G401.6 (cell line): ENCODE data around the gene H1-8.
"Not testable (repeated sequence)": the region's sequence is repeated elsewhere in the genome, so short reads cannot be mapped to it uniquely, and the experiment has no call there.

Source experiments
- FAIRE-seq: peaks from 2 replicates; lab custom pipeline; 2012; peaks lifted over from hg19 to GRCh38; lab: Jason Lieb, UNC

The H1-8 gene

DNA sequence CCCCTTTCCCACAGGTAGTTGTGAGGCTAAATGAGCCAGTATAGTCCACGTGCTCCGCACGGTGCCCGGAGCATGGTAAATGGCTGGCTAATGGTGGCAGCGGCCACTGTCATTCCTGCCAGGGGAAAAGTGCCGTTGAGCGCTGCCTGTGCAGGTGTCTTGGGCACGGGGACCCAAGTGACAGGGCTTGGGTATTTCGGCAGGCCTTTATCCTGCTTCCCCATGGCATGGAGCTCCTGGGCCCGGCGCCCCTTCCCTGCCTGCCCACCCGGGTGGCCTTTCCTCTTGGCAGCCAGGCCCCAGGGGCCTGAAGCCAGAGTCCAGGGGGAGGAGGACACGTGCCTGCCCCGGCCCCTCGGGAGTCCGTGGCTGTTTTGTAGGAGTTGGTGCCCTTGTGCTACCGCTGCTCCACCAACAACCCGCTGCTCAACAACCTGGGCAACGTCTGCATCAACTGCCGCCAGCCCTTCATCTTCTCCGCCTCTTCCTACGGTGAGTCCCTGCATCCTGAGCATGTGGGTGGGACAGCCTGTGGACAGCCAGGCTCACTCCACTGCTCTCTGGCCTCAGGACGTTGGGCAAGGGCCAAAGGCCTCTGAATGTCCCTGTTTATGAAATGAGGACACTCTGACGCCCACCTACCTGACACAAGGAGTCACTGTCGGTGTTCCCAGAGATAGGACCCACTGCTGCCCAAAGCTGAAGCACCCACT is 27.7 kb upstream of the H1-8 start:
- not testable (repeated sequence) for FAIRE-seq

DNA sequence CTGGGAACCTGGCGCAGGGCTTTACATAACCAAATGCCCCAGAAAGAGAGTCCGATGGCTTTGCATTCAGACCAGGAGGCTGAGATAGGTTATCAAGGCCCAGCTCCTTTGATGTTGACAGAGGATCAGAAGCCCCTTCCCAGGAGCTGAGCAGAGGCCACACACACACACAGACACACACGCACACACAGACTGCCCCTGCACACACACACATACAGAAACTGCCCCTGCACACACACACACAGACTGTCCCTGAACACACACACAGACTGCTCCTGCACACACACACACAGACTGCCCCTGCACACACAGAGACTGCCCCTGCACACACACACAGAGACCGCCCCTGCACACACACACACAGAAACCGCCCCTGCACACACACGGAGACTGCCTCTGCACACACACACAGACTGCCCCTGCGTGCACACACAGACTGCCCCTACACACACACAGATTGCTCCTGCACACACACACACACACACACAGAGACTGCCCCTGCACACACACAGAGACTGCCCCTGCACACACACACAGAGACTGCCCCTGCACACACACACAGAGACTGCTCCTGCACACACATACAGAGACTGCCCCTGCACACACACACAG is 27.0 kb upstream of the H1-8 start:
- not testable (repeated sequence) for FAIRE-seq

DNA sequence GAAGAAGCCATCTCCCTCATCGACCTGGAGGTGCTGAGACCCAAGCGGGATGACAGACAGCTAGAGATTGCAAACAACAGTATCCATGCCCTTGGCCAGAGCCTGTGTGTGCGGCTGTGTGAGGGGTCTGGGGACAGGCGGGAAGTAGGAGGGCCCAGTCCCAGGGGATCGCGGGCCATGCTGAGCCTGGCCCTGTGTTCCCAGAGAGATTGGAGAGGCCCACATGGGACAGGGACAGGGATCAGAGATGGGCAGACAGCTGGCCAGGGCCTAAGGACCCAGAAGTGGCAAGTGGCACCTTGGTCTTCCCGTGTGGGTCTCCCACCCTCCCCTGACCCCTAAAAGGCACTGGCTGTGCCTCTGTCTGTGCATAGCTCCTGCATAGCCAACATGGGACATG is 25.5 kb upstream of the H1-8 start:
- FAIRE-seq = no peak

DNA sequence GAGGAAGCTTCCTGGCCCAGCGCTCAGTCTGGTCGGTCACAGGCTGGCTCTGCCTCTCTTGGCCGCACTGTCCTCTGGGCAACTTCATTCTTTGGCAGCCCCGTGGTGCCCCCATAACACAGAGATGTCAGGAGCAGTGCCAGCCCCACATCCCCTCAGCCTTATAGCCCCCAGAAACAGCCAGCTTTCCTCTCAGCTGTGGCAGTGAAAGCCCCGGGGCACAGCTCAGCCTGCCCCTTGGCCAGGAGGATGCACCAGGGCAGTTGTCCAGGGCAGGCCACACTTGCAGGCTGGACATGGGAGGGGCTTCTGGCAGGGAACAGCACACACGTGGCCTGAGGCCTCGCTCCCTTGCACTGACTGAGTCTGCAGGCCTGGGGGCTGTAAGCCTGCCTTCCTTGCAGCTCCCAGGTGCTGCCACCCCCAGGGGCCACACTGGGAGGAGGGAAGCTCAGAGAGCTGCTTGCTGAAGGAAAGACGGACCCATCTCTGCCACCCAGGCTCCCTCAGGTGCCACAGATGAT is 24.9 kb upstream of the H1-8 start:
- FAIRE-seq = no peak

DNA sequence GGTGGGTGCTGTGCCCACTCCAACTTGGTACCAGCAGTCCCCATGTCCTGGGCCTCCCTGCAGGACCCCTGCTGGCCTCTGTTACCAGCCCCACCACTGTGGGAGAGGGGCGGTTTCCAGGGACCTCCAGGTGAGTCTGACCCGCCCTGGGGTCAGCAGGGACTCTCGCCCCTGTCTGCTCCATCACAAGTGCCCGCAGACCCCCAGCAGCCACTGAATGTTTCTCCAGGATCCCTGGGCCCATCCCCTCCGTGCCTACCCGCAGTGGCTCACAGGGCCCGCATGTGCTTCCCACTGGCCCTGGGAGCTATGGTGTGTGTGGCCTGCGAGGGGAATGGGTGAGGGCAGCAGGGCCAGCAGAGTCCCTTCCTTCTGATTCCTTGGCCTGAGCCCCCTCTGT is 24.4 kb upstream of the H1-8 start:
- FAIRE-seq = no peak

DNA sequence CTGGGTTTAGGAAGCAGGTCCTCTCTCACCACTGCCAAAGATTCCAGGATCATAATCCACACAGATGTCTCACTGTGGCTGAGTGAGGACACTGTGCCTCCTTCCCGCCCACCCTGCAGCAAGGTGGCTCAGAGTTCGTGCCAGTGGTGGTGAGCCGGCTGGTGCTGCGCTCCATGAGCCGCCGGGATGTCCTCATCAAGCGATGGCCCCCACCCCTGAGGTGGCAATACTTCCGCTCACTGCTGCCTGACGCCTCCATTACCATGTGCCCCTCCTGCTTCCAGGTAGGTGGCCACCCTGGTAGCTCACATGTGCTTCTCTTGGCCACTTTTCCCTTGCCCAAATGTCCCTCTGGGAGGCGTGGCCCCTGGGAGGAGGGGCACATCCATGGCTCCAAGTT is 23.5 kb upstream of the H1-8 start:
- no peak for FAIRE-seq

DNA sequence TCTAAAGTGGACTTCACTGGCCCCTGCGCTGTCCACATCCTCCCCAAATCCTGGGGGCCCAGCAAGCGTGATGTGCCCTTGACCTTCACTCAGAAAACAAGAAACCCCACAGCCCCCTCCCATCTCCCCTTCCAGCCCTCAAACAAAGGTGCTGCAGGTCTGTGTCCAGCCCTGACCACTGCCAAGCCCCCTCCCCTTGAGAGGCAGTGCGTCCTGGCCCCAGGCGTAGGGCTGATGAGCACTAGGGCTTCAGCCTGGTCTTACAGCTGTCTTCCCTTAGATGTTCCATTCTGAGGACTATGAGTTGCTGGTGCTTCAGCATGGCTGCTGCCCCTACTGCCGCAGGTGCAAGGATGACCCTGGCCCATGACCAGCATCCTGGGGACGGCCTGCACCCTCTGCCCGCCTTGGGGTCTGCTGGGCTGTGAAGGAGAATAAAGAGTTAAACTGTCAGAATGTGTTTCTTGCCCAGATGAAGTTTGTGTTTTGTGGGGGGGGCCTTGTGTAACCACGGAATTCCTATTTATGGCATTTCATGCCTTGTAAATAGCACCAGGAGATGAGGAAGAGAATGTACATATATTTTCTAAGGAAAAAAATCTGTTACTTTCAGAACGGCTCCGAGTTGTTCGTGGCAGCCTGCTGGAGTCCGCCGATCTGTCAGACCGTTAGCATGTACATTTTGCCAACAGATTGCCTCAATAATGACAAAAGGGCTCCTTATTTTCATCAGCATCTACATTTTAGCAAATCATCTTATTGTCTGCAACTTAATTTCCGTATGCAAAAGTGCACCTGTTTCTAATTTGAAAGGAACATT is 22.9 kb upstream of the H1-8 start:
- FAIRE-seq = no peak

DNA sequence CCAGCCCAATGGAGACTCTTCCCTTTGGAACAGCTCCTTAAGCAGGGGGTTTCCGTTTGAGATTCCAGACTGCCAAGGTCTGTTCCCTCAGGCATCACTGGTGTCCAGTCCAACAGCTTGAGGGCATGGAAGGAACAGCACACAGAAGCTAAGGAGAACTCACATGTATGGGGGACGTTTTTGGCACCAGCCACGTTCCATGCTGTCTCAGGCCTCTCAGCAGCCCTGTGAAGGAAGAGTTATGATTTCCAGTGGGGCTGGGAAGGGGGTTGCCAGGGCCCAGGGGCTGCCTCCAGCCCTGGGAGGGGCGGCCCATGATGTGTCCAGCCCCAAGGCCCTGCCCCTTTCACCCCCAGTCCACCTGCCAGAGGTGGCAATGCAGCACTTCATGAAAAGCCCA is 22.0 kb upstream of the H1-8 start:
- FAIRE-seq = no peak

DNA sequence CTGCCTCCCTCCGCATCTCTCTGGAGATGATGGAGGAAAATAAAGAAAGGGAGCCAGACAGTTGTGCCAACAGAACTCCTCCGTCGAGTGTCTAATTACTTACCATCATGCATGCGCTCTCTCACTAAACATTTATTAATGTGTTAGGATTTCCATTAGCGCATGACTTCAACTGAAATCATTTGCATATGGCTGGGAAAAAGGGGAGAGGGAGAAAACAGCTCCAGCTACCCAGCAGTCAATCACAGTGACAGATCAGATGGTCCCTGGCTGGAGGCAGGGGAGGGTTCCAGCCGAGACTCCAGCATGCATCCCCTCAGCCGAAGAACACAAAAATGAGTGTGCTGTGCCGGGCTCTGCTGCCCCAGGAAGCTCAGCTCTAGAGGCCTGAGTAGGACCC is 21.4 kb upstream of the H1-8 start:
- no peak for FAIRE-seq

DNA sequence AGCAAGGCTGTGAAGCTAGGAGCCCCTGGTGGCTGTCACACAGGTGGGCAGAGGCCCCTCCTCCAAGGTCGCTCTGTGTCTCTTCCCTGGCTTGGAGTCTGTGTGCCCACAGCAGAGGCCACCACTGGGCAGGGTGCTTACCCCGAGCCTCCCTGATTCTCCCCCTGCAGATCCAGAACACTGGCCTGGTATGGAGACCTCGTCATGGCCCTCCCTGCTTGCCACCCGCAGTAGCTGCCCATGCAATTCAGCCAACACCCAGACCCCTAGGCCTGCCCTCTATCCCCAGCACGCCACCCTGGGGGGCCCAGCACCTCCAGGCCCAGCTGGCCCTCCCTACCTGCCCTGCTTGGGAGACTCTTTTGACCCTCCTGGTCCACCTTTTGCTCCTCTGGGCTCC is 20.0 kb upstream of the H1-8 start:
- no peak for FAIRE-seq

DNA sequence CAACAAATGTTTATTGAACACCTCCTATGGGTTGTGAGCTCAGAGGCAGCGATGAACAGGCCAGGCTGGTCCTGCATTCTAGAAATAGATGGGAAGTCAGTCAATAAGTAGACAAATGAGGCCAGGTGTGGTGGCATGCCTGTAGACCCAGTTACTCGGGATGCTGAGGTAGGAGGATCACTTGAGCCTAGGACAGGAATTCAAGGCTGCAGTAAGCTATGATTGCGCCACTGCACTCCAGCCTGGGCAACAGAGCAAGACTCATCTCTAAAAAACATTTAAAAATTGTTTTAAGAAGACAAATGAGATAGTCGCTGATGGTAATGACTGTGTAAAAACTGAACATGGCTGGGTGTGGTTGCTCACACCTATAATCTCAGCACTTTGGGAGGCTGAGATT is 18.9 kb upstream of the H1-8 start:
- FAIRE-seq = no peak

DNA sequence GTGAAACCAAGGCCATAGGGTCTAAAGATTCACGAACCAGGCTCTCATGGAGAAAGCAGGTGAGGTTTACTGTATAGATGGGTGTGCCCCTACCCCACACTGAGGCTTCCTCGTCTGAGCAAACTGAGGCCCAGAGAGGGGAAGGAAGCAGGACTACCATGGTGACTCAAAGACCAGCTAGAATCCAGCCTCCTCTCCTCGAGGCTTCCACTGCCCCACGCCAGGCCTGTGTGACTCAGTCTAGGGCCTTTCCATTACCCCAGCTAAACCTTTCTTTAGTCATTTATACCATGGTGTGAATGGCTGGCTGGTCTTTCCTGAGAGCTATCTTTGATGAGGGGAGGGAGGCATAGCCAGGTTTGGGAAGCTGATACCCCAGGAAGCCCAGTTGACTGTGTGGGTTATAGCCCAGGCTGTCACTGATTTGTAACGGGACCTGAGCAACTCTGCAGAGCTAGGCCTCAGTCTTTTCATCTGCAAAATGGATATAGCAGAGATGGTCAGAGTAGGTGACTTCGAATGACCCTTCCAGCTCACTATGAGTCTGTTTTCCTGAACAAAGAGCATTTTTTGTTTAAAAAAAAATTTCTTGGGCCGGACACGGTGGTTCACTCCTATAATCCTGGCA is 17.5 kb upstream of the H1-8 start:
- no peak for FAIRE-seq

DNA sequence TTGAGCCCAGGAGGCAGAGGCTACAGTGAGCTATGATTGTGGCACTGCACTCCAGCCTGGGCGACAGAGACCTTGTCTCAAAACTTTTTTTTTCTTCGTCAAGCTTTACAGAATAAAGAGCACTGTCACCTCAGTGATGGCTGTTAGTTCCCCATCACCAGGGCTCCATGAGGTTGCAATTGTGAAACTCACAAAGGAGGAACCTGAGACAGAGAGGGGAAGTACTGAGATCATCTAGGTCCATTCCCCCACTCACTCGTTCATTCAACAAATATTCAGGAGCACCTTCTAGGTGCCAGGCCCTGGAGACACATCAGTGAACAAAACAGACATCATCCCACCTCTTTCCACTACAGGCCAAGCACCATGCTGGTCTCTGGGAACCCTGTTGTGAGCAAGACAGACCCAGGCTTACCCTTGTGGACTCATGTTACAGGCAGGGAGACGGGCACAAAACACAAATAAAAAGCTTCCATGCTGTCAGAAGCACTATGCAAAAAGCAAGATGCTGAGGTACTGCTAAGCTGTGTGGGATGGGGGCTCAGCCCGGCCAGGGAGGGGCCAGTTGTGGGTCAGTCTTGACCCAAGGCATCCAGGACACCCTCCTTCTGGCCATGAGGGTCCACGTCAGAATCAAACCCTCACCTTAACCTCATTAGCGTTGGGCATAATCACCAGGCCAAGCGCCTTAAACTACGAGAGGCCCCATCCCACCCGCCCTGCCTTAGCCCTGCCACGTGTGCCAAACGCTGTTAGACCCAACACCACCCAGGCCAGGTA is 16.7 kb upstream of the H1-8 start:
- no peak for FAIRE-seq

DNA sequence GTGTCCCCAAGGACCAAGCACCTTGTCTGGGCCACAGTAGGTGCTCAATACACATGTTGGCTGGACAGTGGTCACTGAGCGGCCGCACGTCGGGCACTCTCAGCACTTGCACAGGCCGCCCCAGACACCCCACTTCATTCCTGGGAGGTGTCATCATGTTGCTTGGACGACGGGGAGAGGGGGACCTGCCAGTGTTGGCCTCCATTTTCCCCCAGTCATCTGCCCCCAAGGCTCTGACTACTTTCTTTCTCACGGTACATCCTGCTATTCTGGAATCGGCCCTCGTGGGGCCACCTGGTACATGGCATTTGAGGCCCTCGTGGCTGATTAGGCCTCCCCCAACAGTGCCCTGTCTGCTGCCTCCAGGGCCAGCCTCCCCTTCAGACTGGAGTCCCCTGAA is 15.7 kb upstream of the H1-8 start:
- no peak for FAIRE-seq

DNA sequence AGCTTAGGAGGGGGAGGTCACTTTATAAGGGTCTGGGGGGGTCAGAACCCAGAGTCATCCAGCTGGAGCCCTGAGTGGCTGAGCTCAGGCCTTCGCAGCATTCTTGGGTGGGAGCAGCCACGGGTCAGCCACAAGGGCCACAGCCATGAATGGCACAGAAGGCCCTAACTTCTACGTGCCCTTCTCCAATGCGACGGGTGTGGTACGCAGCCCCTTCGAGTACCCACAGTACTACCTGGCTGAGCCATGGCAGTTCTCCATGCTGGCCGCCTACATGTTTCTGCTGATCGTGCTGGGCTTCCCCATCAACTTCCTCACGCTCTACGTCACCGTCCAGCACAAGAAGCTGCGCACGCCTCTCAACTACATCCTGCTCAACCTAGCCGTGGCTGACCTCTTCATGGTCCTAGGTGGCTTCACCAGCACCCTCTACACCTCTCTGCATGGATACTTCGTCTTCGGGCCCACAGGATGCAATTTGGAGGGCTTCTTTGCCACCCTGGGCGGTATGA is 14.3 kb upstream of the H1-8 start, which contains the start of gene RHO:
Gene RHO (plus strand): TSS at position 51 of the 512 bp plus-strand sequence. CDS start 95 bp downstream, at position 146.
- FAIRE-seq = no peak

DNA sequence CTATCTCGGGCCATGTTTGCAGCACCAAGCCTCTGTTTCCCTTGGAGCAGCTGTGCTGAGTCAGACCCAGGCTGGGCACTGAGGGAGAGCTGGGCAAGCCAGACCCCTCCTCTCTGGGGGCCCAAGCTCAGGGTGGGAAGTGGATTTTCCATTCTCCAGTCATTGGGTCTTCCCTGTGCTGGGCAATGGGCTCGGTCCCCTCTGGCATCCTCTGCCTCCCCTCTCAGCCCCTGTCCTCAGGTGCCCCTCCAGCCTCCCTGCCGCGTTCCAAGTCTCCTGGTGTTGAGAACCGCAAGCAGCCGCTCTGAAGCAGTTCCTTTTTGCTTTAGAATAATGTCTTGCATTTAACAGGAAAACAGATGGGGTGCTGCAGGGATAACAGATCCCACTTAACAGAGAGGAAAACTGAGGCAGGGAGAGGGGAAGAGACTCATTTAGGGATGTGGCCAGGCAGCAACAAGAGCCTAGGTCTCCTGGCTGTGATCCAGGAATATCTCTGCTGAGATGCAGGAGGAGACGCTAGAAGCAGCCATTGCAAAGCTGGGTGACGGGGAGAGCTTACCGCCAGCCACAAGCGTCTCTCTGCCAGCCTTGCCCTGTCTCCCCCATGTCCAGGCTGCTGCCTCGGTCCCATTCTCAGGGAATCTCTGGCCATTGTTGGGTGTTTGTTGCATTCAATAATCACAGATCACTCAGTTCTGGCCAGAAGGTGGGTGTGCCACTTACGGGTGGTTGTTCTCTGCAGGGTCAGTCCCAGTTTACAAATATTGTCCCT is 13.4 kb upstream of the H1-8 start:
- no peak for FAIRE-seq

DNA sequence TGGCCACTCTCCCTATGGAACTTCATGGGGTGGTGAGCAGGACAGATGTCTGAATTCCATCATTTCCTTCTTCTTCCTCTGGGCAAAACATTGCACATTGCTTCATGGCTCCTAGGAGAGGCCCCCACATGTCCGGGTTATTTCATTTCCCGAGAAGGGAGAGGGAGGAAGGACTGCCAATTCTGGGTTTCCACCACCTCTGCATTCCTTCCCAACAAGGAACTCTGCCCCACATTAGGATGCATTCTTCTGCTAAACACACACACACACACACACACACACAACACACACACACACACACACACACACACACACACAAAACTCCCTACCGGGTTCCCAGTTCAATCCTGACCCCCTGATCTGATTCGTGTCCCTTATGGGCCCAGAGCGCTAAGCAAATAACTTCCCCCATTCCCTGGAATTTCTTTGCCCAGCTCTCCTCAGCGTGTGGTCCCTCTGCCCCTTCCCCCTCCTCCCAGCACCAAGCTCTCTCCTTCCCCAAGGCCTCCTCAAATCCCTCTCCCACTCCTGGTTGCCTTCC is 12.7 kb upstream of the H1-8 start:
- no peak for FAIRE-seq

DNA sequence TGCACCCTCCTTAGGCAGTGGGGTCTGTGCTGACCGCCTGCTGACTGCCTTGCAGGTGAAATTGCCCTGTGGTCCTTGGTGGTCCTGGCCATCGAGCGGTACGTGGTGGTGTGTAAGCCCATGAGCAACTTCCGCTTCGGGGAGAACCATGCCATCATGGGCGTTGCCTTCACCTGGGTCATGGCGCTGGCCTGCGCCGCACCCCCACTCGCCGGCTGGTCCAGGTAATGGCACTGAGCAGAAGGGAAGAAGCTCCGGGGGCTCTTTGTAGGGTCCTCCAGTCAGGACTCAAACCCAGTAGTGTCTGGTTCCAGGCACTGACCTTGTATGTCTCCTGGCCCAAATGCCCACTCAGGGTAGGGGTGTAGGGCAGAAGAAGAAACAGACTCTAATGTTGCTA is 12.2 kb upstream of the H1-8 start:
- FAIRE-seq = no peak

DNA sequence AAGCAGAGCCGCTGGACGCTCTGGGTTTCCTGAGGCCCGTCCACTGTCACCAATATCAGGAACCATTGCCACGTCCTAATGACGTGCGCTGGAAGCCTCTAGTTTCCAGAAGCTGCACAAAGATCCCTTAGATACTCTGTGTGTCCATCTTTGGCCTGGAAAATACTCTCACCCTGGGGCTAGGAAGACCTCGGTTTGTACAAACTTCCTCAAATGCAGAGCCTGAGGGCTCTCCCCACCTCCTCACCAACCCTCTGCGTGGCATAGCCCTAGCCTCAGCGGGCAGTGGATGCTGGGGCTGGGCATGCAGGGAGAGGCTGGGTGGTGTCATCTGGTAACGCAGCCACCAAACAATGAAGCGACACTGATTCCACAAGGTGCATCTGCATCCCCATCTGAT is 11.3 kb upstream of the H1-8 start:
- FAIRE-seq = no peak

DNA sequence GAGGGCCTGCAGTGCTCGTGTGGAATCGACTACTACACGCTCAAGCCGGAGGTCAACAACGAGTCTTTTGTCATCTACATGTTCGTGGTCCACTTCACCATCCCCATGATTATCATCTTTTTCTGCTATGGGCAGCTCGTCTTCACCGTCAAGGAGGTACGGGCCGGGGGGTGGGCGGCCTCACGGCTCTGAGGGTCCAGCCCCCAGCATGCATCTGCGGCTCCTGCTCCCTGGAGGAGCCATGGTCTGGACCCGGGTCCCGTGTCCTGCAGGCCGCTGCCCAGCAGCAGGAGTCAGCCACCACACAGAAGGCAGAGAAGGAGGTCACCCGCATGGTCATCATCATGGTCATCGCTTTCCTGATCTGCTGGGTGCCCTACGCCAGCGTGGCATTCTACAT is 10.7 kb upstream of the H1-8 start:
- FAIRE-seq = no peak

DNA sequence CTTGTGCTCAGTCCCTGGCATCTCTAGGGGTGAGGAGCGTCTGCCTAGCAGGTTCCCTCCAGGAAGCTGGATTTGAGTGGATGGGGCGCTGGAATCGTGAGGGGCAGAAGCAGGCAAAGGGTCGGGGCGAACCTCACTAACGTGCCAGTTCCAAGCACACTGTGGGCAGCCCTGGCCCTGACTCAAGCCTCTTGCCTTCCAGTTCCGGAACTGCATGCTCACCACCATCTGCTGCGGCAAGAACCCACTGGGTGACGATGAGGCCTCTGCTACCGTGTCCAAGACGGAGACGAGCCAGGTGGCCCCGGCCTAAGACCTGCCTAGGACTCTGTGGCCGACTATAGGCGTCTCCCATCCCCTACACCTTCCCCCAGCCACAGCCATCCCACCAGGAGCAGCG is 9.6 kb upstream of the H1-8 start:
- no peak for FAIRE-seq
